ENCODE results near the gene NUP43. TPM values are rescaled to one million over a fixed set of nuclear protein-coding genes. Genes with fewer than 3 reads are reported as not detected.
A peak's percentile ranks its signal among the peaks of the same experiment; 100 is the strongest.

NUP43 gene
- total RNA-seq, 6 experiments from 2014 or later: 29.6 to 43.3 (median 37.2) TPM

DNA sequence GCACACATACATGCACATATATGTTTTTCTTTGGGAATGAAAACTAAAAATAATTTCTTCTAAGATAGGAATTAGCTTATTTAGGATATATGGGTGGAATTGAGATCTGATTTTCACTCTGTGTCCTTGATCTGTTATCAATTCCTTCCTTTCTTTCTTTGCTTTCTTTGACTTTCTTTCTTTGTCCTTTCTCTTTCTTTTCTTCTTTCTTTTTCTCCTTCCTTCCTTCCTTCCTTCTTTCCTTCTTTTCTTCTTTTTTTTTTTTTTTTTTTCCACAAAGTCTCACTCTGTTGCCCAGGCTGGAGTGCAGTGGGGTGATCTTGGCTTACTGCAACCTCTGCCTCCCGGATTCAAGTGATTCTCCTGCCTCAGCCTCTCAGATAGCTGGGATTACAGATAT is 31.3 kb upstream of the NUP43 start:
- H3K4me1 Mint-ChIP-seq (ENCODE audit: low read depth): no peaks in the 10 kb centered on the region; the same call in 1 of the 2 replicates
- TF ChIP-seq, protein P1, sequence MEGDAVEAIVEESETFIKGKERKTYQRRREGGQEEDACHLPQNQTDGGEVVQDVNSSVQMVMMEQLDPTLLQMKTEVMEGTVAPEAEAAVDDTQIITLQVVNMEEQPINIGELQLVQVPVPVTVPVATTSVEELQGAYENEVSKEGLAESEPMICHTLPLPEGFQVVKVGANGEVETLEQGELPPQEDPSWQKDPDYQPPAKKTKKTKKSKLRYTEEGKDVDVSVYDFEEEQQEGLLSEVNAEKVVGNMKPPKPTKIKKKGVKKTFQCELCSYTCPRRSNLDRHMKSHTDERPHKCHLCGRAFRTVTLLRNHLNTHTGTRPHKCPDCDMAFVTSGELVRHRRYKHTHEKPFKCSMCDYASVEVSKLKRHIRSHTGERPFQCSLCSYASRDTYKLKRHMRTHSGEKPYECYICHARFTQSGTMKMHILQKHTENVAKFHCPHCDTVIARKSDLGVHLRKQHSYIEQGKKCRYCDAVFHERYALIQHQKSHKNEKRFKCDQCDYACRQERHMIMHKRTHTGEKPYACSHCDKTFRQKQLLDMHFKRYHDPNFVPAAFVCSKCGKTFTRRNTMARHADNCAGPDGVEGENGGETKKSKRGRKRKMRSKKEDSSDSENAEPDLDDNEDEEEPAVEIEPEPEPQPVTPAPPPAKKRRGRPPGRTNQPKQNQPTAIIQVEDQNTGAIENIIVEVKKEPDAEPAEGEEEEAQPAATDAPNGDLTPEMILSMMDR (IDR thresholded peaks at IDR 0.05): no peak

DNA sequence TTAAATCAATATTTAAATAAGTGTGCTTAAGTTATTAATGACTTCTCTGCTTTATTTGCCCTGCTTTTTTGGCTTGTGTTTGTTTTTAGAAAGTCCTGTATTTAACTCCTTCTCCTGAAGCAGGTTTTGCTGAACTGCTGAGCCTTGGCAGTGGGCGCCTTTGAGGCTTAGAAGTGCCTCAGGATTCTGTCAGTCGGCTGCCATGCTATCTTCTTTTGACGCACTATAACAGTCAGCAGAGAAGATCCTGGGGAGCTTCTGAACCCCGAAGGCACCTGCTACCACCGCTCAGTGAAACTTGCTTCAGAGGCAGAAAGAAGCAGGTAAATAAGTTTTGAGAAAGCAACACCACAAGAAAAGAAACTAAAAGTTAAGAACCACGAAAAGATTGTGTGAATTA is 25.6 kb upstream of the NUP43 start:
- H3K36me3 Mint-ChIP-seq (ENCODE audit: low read depth): peaks cover 15% of the 10 kb centered on the region
- DNase-seq: no peak
- TF ChIP-seq, protein P1 (IDR thresholded peaks at IDR 0.05): no peak
- no peak overlapping the region for H3K27ac Mint-ChIP-seq
- no peaks in the 10 kb centered on the region; the same call in 1 of the 2 replicates for H3K9me3 Mint-ChIP-seq
- H3K4me3 Mint-ChIP-seq: no peak overlapping the region
- no peaks in the 10 kb centered on the region for H3K27me3 Mint-ChIP-seq (ENCODE audit: insufficient read depth)
- peaks cover under 1% of the 10 kb centered on the region; the same call in 1 of the 2 replicates for H3K4me1 Mint-ChIP-seq (ENCODE audit: low read depth)

More for the DNA sequence above, 31.3 kb upstream of the NUP43 start:
- Mint-ChIP-seq H3K9me3 (no peaks in the 10 kb centered on the region), H3K27ac (no peak overlapping the region), H3K27me3 (ENCODE audit: insufficient read depth) (no peaks in the 10 kb centered on the region), H3K36me3 (ENCODE audit: low read depth) (peaks cover 5% of the 10 kb centered on the region), H3K4me3 (no peak overlapping the region)
- no peak for DNase-seq

DNA sequence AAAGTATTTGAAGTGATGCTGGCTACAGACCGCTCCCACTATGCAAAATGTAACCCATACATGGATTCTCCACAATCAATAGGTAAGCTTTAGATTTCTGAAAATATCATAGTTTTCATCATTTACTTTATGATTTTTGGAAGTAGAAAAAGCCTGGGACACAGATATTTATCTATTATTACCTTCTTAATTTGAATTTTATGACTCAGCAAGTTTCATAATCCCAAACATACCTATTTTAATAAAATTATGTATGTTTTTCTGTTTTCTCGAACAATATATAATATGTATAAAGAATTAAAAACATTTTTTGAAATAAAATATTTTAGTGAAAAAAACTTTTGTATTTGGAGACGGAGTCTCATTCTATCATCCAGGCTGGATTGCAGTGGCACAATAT is 24.9 kb upstream of the NUP43 start:
- DNase-seq: no peak
- H3K36me3 Mint-ChIP-seq (ENCODE audit: low read depth): peaks cover 22% of the 10 kb centered on the region
- TF ChIP-seq, protein P1 (IDR thresholded peaks at IDR 0.05): no peak
- H3K9me3 Mint-ChIP-seq: peaks cover 7% of the 10 kb centered on the region
- H3K27ac Mint-ChIP-seq: no peak overlapping the region
- peaks cover 8% of the 10 kb centered on the region for H3K4me1 Mint-ChIP-seq (ENCODE audit: low read depth)
- no peaks in the 10 kb centered on the region for H3K27me3 Mint-ChIP-seq (ENCODE audit: insufficient read depth)
- H3K4me3 Mint-ChIP-seq: no peak overlapping the region

DNA sequence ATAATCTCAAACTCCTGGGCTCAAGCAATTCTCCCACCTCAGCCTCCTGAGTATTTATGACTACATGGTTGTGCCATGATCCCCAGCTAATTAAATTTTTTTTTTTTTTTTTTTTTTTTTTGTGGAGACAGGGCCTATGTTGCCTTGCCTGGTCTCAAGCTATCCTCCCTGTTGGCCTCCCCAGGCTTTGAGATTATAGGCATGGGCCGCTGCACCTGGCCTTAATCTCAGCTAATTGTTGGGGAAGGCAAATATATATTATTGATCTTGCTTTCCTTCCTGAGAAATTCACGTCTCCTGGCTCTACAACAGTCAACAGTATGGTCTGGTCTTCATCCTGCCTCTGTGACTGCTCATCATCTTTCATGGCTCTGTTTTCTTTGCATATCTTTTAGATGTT is 23.3 kb upstream of the NUP43 start:
- Mint-ChIP-seq H3K4me3 (no peak overlapping the region), H3K9me3 (peaks cover 12% of the 10 kb centered on the region), H3K36me3 (ENCODE audit: low read depth) (peaks cover 28% of the 10 kb centered on the region), H3K27me3 (ENCODE audit: insufficient read depth) (no peaks in the 10 kb centered on the region), H3K4me1 (ENCODE audit: low read depth) (peaks cover 11% of the 10 kb centered on the region), H3K27ac (peak overlapping the region; percentile 14; the same call in 1 of the 2 replicates)
- TF ChIP-seq, protein P1 (IDR thresholded peaks at IDR 0.05): no peak
- no peak for DNase-seq

DNA sequence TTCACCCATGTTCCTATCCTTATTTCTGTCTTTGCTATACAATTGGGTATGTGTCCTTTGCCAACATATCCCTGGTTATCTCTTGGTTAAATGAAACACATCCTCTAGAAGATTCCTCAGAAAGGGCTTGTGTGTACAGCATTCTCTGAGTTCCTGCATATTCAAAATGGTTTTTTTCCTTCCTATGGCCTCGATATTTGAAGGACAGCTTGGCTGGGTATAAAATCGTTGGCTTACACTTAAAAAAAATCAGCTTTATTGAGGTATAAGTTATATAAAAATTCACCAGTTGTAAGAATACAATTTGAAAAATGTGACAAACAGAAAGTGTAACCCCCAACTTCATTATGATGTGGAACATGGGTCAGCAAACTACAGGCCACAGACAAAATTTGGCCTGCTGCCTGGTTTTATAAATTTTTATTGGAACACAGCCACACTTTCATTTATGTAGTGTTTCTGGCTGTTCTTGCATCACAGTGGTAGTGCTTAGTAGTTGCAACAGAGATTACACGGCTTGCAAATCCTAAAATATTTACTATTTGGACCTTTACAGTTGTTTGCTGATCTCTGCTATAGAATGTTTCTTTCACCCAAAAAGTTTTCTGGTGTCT is 19.9 kb upstream of the NUP43 start:
- H3K36me3 Mint-ChIP-seq (ENCODE audit: low read depth): peaks cover 33% of the 10 kb centered on the region
- no peaks in the 10 kb centered on the region for H3K27me3 Mint-ChIP-seq (ENCODE audit: insufficient read depth)
- TF ChIP-seq, protein P1 (IDR thresholded peaks at IDR 0.05): no peak
- H3K4me3 Mint-ChIP-seq: no peak overlapping the region; the same call in 1 of the 2 replicates
- peaks cover 12% of the 10 kb centered on the region for H3K9me3 Mint-ChIP-seq
- peak; percentile 61 for DNase-seq
- H3K4me1 Mint-ChIP-seq (ENCODE audit: low read depth): peaks cover 31% of the 10 kb centered on the region
- peak overlapping the region; percentile 42; the same call in 1 of the 2 replicates for H3K27ac Mint-ChIP-seq

All from HFFc6 (cell line).